Skin epidermis (tissue), 12 donors: ENCODE measurements around the gene B3GALT4.

ENCODE experiments used
- H3K27ac ChIP-seq, 21 experiments: fragments of 200-600 bp; sonication (generic) in 11 of 21; one replicate each; pipeline ENCODE4 v1.5.0; 2020; ENCODE audit warnings: mild to moderate bottlenecking in 3 of 21, inconsistent platforms in 2 of 21, moderate library complexity in 2 of 21
- H3K4me3 ChIP-seq, 7 experiments: fragments of 200-600 bp; sonication (generic) in 2 of 7; one replicate each; pipeline ENCODE4 v1.5.0; 2020; ENCODE audit warnings: inconsistent platforms in 2 of 7, mild to moderate bottlenecking in 2 of 7, moderate library complexity in 1 of 7

B3GALT4 gene

GRCh38 chr6:33306356-33306755 is 29.4 kb downstream of the B3GALT4 start:
- Histone ChIP-seq H3K27ac (no peak overlapping the region), H3K4me3 (no peak overlapping the region)

GRCh38 chr6:33312361-33313104 is 35.6 kb downstream of the B3GALT4 start:
- H3K4me3 ChIP-seq, result peak overlapping the region; percentile 61 to 89 (median 82)
- H3K27ac ChIP-seq, result peak overlapping the region; percentile 89 to 100 (median 97)

GRCh38 chr6:33313105-33313708 is 36.3 kb downstream of the B3GALT4 start:
- Histone ChIP-seq H3K4me3 (peak overlapping the region; percentile 61 to 89 (median 82)), H3K27ac (peak overlapping the region; percentile 89 to 100 (median 97))

- peak within 1 kb of the TSS; percentile 61 to 89 (median 82) for H3K4me3 ChIP-seq
These were observed 37.0 kb downstream of the B3GALT4 start, which contains the start of gene TAPBP for GRCh38 chr6:33313709-33314514. TSS of gene TAPBP (minus strand) at chr6:33314078. CDS start at chr6:33314041, 37 bp downstream.

GRCh38 chr6:33314515-33314942 is 37.6 kb downstream of the B3GALT4 start:
- Histone ChIP-seq H3K27ac (peak overlapping the region; percentile 89 to 100 (median 97)), H3K4me3 (peak overlapping the region; percentile 61 to 89 (median 82))

More at GRCh38 chr6:33313709-33314514, 37.0 kb downstream of the B3GALT4 start, which contains the start of gene TAPBP:
- H3K27ac ChIP-seq, result peak within 1 kb of the TSS; percentile 89 to 100 (median 97)

- peak overlapping the region in 20 of 21 experiments; percentile 89 to 100 (median 97) for H3K27ac ChIP-seq
- peak overlapping the region; percentile 61 to 89 (median 82) for H3K4me3 ChIP-seq
These were observed 38.2 kb downstream of the B3GALT4 start for GRCh38 chr6:33314943-33315792.

- Histone ChIP-seq H3K27ac (peak overlapping the region in 11 of 21 experiments; percentile 89 to 100 (median 96)), H3K4me3 (no peak overlapping the region)
These were observed 39.1 kb downstream of the B3GALT4 start for GRCh38 chr6:33315793-33316602.

- Histone ChIP-seq H3K4me3 (peak overlapping the region; percentile 35 to 56 (median 49)), H3K27ac (peak overlapping the region in 18 of 21 experiments; percentile 56 to 90 (median 84))
These were observed 39.9 kb downstream of the B3GALT4 start for GRCh38 chr6:33316603-33317418.

- Histone ChIP-seq H3K4me3 (peak overlapping the region; percentile 35 to 56 (median 49)), H3K27ac (peak overlapping the region in 20 of 21 experiments; percentile 56 to 90 (median 84))
These were observed 40.4 kb downstream of the B3GALT4 start for GRCh38 chr6:33317419-33317668.

GRCh38 chr6:33317669-33318425 is 40.9 kb downstream of the B3GALT4 start, which contains the start of gene ZBTB22:
TSS of gene ZBTB22 (minus strand) at chr6:33317744. CDS start at chr6:33316916, 828 bp downstream.
- peak within 1 kb of the TSS in 20 of 21 experiments; percentile 56 to 90 (median 84) for H3K27ac ChIP-seq
- H3K4me3 ChIP-seq, result peak within 1 kb of the TSS; percentile 35 to 56 (median 49)

- Histone ChIP-seq H3K27ac (peak overlapping the region in 18 of 21 experiments; percentile 28 to 90 (median 84)), H3K4me3 (peak overlapping the region; percentile 12 to 56 (median 49))
These were observed 41.6 kb downstream of the B3GALT4 start for GRCh38 chr6:33318426-33319073.

GRCh38 chr6:33319939-33320314 is 43.0 kb downstream of the B3GALT4 start:
- H3K27ac ChIP-seq, result peak overlapping the region in 8 of 21 experiments; percentile 8 to 100 (median 44)
- peak overlapping the region in 1 of 7 experiments; percentile 67 for H3K4me3 ChIP-seq

GRCh38 chr6:33320315-33321181 is 43.6 kb downstream of the B3GALT4 start:
- H3K4me3 ChIP-seq, result peak overlapping the region in 2 of 7 experiments; percentile 67 to 82
- H3K27ac ChIP-seq, result peak overlapping the region in 13 of 21 experiments; percentile 4 to 100 (median 50)

GRCh38 chr6:33321227-33321626 is 44.3 kb downstream of the B3GALT4 start:
- peak overlapping the region in 19 of 21 experiments; percentile 1 to 100 (median 92) for H3K27ac ChIP-seq
- H3K4me3 ChIP-seq, result peak overlapping the region in 3 of 7 experiments; percentile 56 to 82 (median 67)

- peak overlapping the region; percentile 2 to 100 (median 93) for H3K27ac ChIP-seq
These were observed 46.7 kb downstream of the B3GALT4 start for GRCh38 chr6:33323623-33323948.

More at GRCh38 chr6:33323623-33323948, 46.7 kb downstream of the B3GALT4 start:
- H3K4me3 ChIP-seq, result peak overlapping the region; percentile 56 to 91 (median 81)
